ENCODE results near the gene TNPO1. TPM values are rescaled to one million over a fixed set of nuclear protein-coding genes. Genes with fewer than 3 reads are reported as not detected.

The TNPO1 gene
- total and polyA plus RNA-seq, 12 donors: 4.7 to 228 (median 82.5) TPM

- DNase-seq: no peak
- 11 to 21% (median 17%) methylated on average over 6 of the region's 6 CpGs for WGBS, 4 donors
- Histone ChIP-seq H3K27me3 (no peaks in the 10 kb centered on the region), H3K27ac (peak overlapping the region; percentile 90 to 98 (median 95)), H3K9me3 (replicated peaks in 1 of 3) (no peaks in the 10 kb centered on the region), H3K36me3 (replicated peaks in 1 of 2) (no peaks in the 10 kb centered on the region), H3K4me1 (replicated peaks in 1 of 2) (peaks cover 3 to 40% of the 10 kb centered on the region in 2 donors), H3K4me3 (peak overlapping the region in 1 of 4 donors; percentile 76)
- TF ChIP-seq POLR2A (IDR thresholded peaks at IDR 0.05) (no peak), CTCF (IDR thresholded peaks at IDR 0.05) (no peak)
- intact Hi-C loops (cut with DNase I): no loop called here
Observed at GRCh38 chr5:72817671-72818266, 1.3 kb downstream of the TNPO1 start.

GRCh38 chr5:72818866-72819534 lies 2.5 kb downstream of the TNPO1 start:
- DNase-seq: peak; percentile 37 to 84 (median 54)
- TF ChIP-seq CTCF (IDR thresholded peaks at IDR 0.05) (peak in 5 of 6 experiments; percentile 34 to 55 (median 44)), POLR2A (IDR thresholded peaks at IDR 0.05) (no peak)
- intact Hi-C loops (cut with DNase I): no loop called here
- H3K36me3 ChIP-seq (replicated peaks in 1 of 2): no peaks in the 10 kb centered on the region
- peaks cover 7 to 45% of the 10 kb centered on the region in 2 donors for H3K4me1 ChIP-seq (replicated peaks in 1 of 2)
- H3K9me3 ChIP-seq (replicated peaks in 1 of 3): no peaks in the 10 kb centered on the region
- no peak overlapping the region for H3K4me3 ChIP-seq
- WGBS, 4 donors: 57 to 62% (median 60%) methylated on average over 5 of the region's 5 CpGs
- no peak overlapping the region for H3K27ac ChIP-seq
- H3K27me3 ChIP-seq: no peaks in the 10 kb centered on the region

- intact Hi-C loops (cut with DNase I): no loop called here
- WGBS, 4 donors: 69 to 81% (median 75%) methylated on average over 2 of the region's 2 CpGs
- Histone ChIP-seq H3K36me3 (replicated peaks in 1 of 2) (no peaks in the 10 kb centered on the region), H3K4me3 (no peak overlapping the region), H3K27ac (no peak overlapping the region), H3K4me1 (replicated peaks in 1 of 2) (peaks cover 7 to 33% of the 10 kb centered on the region in 2 donors), H3K27me3 (no peaks in the 10 kb centered on the region), H3K9me3 (replicated peaks in 1 of 3) (no peaks in the 10 kb centered on the region)
- no peak for DNase-seq
- no peak for TF ChIP-seq CTCF (IDR thresholded peaks at IDR 0.05)
- TF ChIP-seq POLR2A (IDR thresholded peaks at IDR 0.05): no peak
Observed at GRCh38 chr5:72821776-72822175, 5.3 kb downstream of the TNPO1 start.

- TF ChIP-seq POLR2A (IDR thresholded peaks at IDR 0.05): no peak
- TF ChIP-seq CTCF (IDR thresholded peaks at IDR 0.05): no peak
- no peak overlapping the region for H3K4me3 ChIP-seq
- intact Hi-C loops (cut with DNase I): no loop called here
Observed at GRCh38 chr5:72822944-72823343, 6.5 kb downstream of the TNPO1 start.

More at GRCh38 chr5:72822944-72823343, 6.5 kb downstream of the TNPO1 start:
- Histone ChIP-seq H3K4me1 (replicated peaks in 1 of 2) (peaks cover 7 to 29% of the 10 kb centered on the region in 2 donors), H3K27ac (no peak overlapping the region), H3K36me3 (replicated peaks in 1 of 2) (no peaks in the 10 kb centered on the region), H3K9me3 (replicated peaks in 1 of 3) (no peaks in the 10 kb centered on the region), H3K27me3 (no peaks in the 10 kb centered on the region)
- DNase-seq: no peak
- WGBS, 4 donors: 80 to 93% (median 82%) methylated on average over 2 of the region's 2 CpGs

Data from adrenal gland (tissue), 12 donors.